ENCODE data around the gene ZBTB2. TPM values are rescaled to one million over a fixed set of nuclear protein-coding genes. Genes with fewer than 3 reads are reported as not detected.
"Not testable (repeated sequence)": the region's sequence is repeated elsewhere in the genome, so short reads cannot be mapped to it uniquely, and the experiment has no call there.

ZBTB2 gene
- total RNA-seq, 2 experiments from 2014 or later: 25.9 to 33.1 TPM

DNA sequence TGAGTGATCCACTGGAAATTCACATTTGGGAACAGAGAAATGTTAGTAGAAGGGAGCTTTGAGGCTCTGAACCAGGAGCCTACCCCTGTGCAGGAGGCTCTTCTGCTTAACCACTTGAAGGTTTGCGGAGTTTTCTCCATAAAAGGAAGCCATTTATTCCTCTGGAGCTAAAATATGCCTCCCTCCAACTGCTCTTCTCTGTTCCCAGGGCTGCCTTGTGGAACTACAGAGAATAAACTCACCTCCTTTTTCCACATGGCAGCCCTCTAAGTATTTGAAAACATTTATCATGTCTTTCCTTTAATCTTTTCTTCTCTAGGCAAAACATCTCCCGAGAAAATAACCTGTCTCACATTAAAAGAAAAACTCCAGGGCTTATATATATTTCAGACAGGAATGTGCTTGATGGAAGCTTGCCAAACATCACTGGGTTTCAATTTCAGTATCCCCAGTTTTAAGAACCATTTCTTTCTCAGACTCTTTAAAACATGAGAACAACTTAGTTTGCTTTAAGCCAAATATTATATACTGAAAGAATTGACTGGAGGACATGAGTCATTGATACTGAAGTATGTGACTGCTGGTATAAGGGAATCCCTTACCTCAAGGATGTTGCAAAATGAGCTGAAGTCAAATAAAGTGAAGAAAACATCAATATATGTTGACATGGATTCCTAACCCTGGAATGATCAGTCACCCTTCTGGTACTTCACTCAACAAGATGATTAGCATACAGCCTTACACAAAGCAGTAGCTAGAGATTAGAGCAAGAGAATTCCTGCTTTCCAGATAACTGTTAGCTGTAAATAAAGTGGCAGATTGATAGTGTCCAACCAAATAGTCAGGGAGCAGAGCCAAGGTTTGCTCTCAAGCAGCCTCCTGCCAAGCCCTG is 74.0 kb downstream of the ZBTB2 start:
- no peaks in the 10 kb centered on the region for H3K4me1 Mint-ChIP-seq
- no peak overlapping the region for H3K27ac Mint-ChIP-seq
- CTCF ChIA-PET: interaction anchor here (0.9 to 1.2 kb wide), 2 partner anchors 303 to 425 kb away, joined by 3 read pairs; no protein-coding TSS in a partner anchor
- H3K36me3 Mint-ChIP-seq: peaks cover 2% of the 10 kb centered on the region
- H3K4me3 Mint-ChIP-seq: no peak overlapping the region
- peaks cover 46% of the 10 kb centered on the region for H3K27me3 Mint-ChIP-seq
- no peak for DNase-seq
- ATAC-seq: no peak
- no peaks in the 10 kb centered on the region for H3K9me3 Mint-ChIP-seq (ENCODE audit: low read depth)

DNA sequence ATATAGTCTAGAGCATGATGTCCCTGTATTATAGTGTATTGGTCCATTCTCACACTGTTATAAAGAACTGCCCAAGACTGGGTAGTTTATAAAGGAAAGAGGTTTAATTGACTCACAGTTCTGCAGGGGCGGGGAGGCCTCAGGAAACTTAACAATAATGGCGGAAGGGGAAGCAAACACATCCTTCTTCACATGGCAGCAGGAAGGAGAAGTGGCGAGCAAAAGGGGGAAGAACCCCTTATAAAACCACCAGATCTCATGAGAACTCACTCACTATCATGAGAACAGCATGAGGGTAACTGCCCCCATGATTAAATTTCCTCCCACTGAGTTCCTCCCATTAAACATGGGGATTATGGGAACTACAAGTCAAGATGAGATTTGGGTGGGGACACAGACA is 75.7 kb downstream of the ZBTB2 start:
- CTCF ChIA-PET, H3K36me3 Mint-ChIP-seq, H3K4me1 Mint-ChIP-seq: not testable (repeated sequence)

More for the DNA sequence above, 75.7 kb downstream of the ZBTB2 start:
- peaks cover 44% of the 10 kb centered on the region for H3K27me3 Mint-ChIP-seq
- DNase-seq; H3K4me3 Mint-ChIP-seq; H3K9me3 Mint-ChIP-seq (ENCODE audit: low read depth); H3K27ac Mint-ChIP-seq; ATAC-seq: not testable (repeated sequence)

Other genes starting within 250 kb of the ZBTB2 start
- gene AKAP12, start 151.6 kb downstream of the ZBTB2 start, total RNA-seq: under 1 TPM; 0.75 to 0.85 TPM
- gene RMND1, start 60.6 kb upstream of the ZBTB2 start, total RNA-seq: 10 to 100 TPM; 19.9 to 21.8 TPM
- gene CCDC170, start 102.5 kb upstream of the ZBTB2 start, total RNA-seq: not detected

Measured in activated CD8-positive, alpha-beta memory T cell treated with anti-CD3 and anti-CD28 coated beads, Interleukin-2, amount 10 ng/mL, durations not matched to agents 7 days and 5 days (primary cell).